Activated naive CD8-positive, alpha-beta T cell treated with anti-CD3 and anti-CD28 coated beads, Interleukin-2, amount 50 U/mL, for 24 hours (primary cell): ENCODE measurements around the gene RYR2.

Source experiments
- ATAC-seq: fragments of 150-1000 bp; cut with Tn5 transposase; one replicate; pipeline ENCODE4 v1.10.0; 2021
- DNase-seq: peaks from one replicate; pipeline ENCODE4 v3.0.0; 2021
- H3K27ac Mint-ChIP-seq: one replicate; pipeline ENCODE4 v1.8.0; 2021; ENCODE audit warnings: mild to moderate bottlenecking, mixed read lengths
- H3K27me3 Mint-ChIP-seq: one replicate; pipeline ENCODE4 v1.8.0; 2021; ENCODE audit warnings: mixed read lengths
- H3K36me3 Mint-ChIP-seq: one replicate; pipeline ENCODE4 v1.8.0; 2021; ENCODE audit warnings: low read depth, mixed read lengths
- H3K4me1 Mint-ChIP-seq: one replicate; pipeline ENCODE4 v1.8.0; 2021; ENCODE audit warnings: mixed read lengths
- H3K4me3 Mint-ChIP-seq: one replicate; pipeline ENCODE4 v1.8.0; 2021; ENCODE audit warnings: mild to moderate bottlenecking, moderate library complexity, mixed read lengths
- H3K9me3 Mint-ChIP-seq: one replicate; pipeline ENCODE4 v1.8.0; 2021; ENCODE audit warnings: mixed read lengths

RYR2 gene

DNA sequence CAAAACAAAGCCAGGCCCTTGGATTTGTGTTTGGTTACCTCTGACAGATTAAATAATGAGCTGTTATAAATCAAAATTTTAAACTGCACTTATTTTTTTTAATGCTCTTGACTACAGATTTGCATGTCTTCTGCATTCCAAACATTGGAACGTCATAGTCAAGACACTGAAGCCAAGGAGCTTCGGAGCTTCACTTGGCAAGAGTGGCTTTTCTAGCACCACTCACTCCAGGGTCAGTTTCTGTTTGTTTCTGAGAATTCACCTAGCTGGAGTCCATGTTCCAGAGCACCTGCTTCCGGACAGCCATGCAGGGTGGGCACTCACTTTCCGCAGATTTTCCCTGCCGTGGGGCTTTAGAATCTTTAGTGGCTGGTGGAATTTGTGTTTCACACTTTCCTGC, 645.8 kb downstream of the RYR2 start:
- ATAC-seq (no peak), DNase-seq (no peak)
- Mint-ChIP-seq H3K4me3 (no peak overlapping the region), H3K4me1 (no peaks in the 10 kb centered on the region), H3K27ac (no peak overlapping the region), H3K36me3 (no peaks in the 10 kb centered on the region), H3K27me3 (no peaks in the 10 kb centered on the region), H3K9me3 (peaks cover 4% of the 10 kb centered on the region)

- ATAC-seq, result no peak
- H3K27ac Mint-ChIP-seq, result no peak overlapping the region
- DNase-seq, result no peak
- no peak overlapping the region for H3K4me3 Mint-ChIP-seq
- no peaks in the 10 kb centered on the region for H3K9me3 Mint-ChIP-seq
- no peaks in the 10 kb centered on the region for H3K27me3 Mint-ChIP-seq
- H3K4me1 Mint-ChIP-seq, result no peaks in the 10 kb centered on the region
- no peaks in the 10 kb centered on the region for H3K36me3 Mint-ChIP-seq
These were observed 648.7 kb downstream of the RYR2 start for GRCh38 chr1:237690656-237691055.

DNA sequence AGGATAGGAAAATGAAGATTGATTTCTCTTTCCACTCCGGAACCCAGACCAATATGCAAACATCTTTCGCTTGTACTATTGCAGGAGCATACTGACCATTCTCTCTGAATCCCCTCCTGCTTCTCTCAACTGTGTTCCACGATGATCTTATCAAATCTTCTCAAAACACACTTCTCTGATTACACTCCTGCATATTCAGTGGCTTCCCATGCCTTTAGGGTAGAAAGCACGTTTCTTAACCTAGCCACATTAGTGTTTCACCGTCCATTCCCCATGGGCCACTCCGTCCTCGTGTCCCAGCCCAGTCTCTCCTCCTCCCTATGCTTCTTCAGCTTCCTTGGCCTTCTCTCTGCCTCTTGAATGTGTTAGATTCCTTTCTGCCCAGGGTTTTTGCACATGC, 650.3 kb downstream of the RYR2 start:
- H3K36me3 Mint-ChIP-seq, result no peaks in the 10 kb centered on the region
- no peaks in the 10 kb centered on the region for H3K4me1 Mint-ChIP-seq
- DNase-seq, result no peak
- H3K27me3 Mint-ChIP-seq, result no peaks in the 10 kb centered on the region
- ATAC-seq, result no peak
- no peak overlapping the region for H3K4me3 Mint-ChIP-seq
- H3K9me3 Mint-ChIP-seq, result no peaks in the 10 kb centered on the region
- no peak overlapping the region for H3K27ac Mint-ChIP-seq

DNA sequence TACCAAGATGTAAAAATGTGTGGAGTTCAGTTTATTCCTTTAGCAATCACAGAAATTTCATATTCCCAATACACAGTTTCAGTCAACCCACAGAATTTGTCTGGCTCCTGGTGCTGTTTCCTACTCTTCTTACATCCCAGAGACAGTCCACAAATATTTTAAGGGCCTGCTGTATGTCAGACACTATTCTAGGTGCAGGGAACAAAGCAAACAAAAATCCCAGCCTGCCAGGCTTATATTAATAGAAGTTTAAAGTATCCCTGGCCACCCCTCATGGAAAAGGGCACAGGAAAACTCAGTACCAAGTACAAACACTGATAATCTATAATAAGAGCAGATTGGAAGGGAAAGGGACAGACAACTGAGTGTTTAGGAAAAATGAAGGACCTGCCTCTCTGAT, 653.9 kb downstream of the RYR2 start:
- Mint-ChIP-seq H3K36me3 (no peaks in the 10 kb centered on the region), H3K27me3 (no peaks in the 10 kb centered on the region), H3K9me3 (no peaks in the 10 kb centered on the region), H3K4me1 (no peaks in the 10 kb centered on the region), H3K27ac (no peak overlapping the region), H3K4me3 (no peak overlapping the region)
- DNase-seq (no peak), ATAC-seq (no peak)

- no peak for DNase-seq
- H3K4me1 Mint-ChIP-seq, result no peaks in the 10 kb centered on the region
- no peaks in the 10 kb centered on the region for H3K9me3 Mint-ChIP-seq
- no peaks in the 10 kb centered on the region for H3K36me3 Mint-ChIP-seq
- H3K27ac Mint-ChIP-seq, result no peak overlapping the region
- H3K27me3 Mint-ChIP-seq, result no peaks in the 10 kb centered on the region
- ATAC-seq, result no peak
- no peak overlapping the region for H3K4me3 Mint-ChIP-seq
These were observed 658.2 kb downstream of the RYR2 start for GRCh38 chr1:237700181-237700580.

DNA sequence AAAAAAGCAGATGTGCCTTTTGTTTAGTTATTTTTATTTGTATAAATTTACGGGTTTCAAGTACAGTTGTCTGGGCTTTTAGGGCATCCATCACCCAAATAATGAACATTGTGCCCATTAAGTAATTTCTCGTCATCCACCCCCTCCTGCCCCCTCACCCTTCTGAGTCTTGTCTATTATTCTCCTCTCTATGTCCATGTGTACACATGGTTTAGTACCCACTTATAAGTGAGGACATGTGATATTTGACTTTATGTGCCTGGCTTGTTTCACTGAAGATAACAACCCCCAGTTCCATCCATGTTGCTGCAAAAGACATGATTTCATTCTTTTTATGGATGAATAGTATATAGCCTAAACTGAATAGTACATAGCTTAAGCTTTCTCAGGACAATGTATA, 659.5 kb downstream of the RYR2 start:
- Mint-ChIP-seq H3K27me3 (no peaks in the 10 kb centered on the region), H3K27ac (no peak overlapping the region), H3K36me3 (no peaks in the 10 kb centered on the region), H3K4me1 (no peaks in the 10 kb centered on the region), H3K4me3 (no peak overlapping the region), H3K9me3 (no peaks in the 10 kb centered on the region)
- ATAC-seq (no peak), DNase-seq (no peak)

- H3K36me3 Mint-ChIP-seq, result no peaks in the 10 kb centered on the region
- no peak for ATAC-seq
- H3K4me3 Mint-ChIP-seq, result no peak overlapping the region
- H3K27ac Mint-ChIP-seq, result no peak overlapping the region
- H3K9me3 Mint-ChIP-seq, result no peaks in the 10 kb centered on the region
- H3K4me1 Mint-ChIP-seq, result no peaks in the 10 kb centered on the region
- DNase-seq, result no peak
- H3K27me3 Mint-ChIP-seq, result no peaks in the 10 kb centered on the region
These were observed 660.2 kb downstream of the RYR2 start for GRCh38 chr1:237702161-237702560.

DNA sequence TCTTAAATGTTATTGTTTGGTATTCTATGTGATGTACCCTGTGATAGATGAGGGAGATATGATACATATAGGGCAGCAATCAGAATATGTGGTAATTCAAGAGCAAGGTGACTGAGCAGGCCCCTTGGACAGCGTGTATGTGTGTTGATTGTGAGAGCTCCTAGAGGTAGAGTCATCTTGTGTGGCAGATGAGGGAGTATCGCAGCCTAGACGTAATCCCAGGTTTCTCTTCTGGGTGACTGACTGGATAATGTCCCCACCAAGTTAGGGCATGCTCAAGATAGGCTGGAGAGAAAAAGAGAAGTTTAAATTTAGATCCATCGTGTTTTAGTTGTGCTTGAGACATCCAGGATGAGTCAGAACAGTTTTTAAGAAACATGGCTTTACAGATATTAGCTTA, 663.5 kb downstream of the RYR2 start:
- DNase-seq (no peak), ATAC-seq (no peak)
- Mint-ChIP-seq H3K27me3 (no peaks in the 10 kb centered on the region), H3K4me1 (no peaks in the 10 kb centered on the region), H3K4me3 (no peak overlapping the region), H3K27ac (no peak overlapping the region), H3K36me3 (no peaks in the 10 kb centered on the region), H3K9me3 (no peaks in the 10 kb centered on the region)

- no peak for ATAC-seq
- Mint-ChIP-seq H3K4me1 (no peaks in the 10 kb centered on the region), H3K27me3 (no peaks in the 10 kb centered on the region), H3K36me3 (no peaks in the 10 kb centered on the region), H3K4me3 (no peak overlapping the region), H3K27ac (no peak overlapping the region), H3K9me3 (peaks cover 3% of the 10 kb centered on the region)
- DNase-seq, result no peak
These were observed 667.4 kb downstream of the RYR2 start for GRCh38 chr1:237709355-237709754.

DNA sequence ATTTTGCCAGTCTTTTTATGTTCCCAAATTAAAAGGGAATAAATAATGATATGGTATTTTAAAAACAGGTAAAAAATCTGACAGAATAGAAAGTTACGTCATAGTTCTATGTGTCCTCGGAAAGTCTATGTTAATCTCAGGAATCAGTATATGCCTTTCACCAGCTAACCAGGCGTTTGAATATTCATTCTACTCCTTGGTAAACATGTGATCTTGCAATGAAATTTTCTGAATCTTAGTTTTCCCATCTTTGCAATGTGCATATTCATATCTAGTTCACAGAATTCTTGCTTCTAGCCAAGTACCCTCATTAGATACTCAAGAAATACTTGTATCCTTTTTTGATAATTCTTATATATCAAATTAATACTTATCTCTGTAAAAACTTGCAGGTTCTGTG, 669.3 kb downstream of the RYR2 start:
- H3K36me3 Mint-ChIP-seq, result no peaks in the 10 kb centered on the region
- no peak for DNase-seq
- H3K27me3 Mint-ChIP-seq, result no peaks in the 10 kb centered on the region
- no peak overlapping the region for H3K27ac Mint-ChIP-seq
- H3K4me1 Mint-ChIP-seq, result no peaks in the 10 kb centered on the region
- H3K9me3 Mint-ChIP-seq, result peaks cover 6% of the 10 kb centered on the region
- H3K4me3 Mint-ChIP-seq, result no peak overlapping the region
- ATAC-seq, result no peak

DNA sequence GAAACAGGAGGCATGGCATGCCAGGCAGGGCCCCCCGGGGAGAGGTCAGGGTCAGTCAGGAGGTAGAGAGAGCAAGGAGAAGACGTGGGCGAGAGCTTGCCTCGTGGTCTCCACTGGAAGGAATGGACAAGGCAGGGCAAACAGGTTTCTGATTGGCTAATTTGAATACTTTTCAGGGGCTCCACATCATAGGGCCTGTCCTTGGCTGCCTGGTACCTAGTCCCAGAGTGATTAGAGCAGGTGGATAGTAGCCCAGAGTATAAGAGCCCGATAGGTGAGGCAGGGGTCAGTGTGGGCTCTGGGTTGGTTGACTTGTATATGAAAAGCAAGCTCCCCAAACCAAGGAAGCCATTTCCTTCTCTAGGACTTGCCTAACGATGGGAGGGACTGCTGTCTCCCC, 670.1 kb downstream of the RYR2 start:
- Mint-ChIP-seq H3K4me3 (no peak overlapping the region), H3K27me3 (no peaks in the 10 kb centered on the region), H3K9me3 (peaks cover 6% of the 10 kb centered on the region), H3K36me3 (no peaks in the 10 kb centered on the region), H3K27ac (no peak overlapping the region), H3K4me1 (no peaks in the 10 kb centered on the region)
- no peak for DNase-seq
- no peak for ATAC-seq

DNA sequence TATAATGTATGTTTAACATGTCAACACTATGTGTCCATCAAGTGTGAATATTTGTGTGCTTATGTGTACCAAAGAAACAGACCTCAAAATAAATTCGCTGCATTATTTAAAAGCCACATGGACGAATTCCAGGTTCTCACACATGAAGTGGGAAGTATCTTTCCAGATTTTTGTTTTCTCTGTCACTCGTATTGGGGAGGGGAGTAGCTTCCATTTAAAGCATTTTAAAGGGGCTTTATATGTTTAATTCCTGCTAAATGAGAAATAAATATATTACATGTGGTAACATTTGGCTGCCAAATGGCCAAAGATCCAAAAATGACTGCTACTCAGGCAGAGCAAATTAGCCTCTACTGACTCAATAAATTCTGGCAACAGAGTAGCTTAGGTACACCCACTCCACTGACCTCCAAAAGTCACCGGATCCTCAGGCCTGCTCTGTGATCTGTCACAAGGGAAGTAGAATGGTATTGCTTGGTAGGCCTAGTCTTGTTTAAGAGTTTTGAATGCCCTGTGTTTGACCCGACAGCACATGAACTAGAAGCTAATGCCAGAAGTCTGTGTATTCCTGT, 670.7 kb downstream of the RYR2 start:
- Mint-ChIP-seq H3K27ac (no peak overlapping the region), H3K9me3 (peaks cover 6% of the 10 kb centered on the region), H3K4me1 (no peaks in the 10 kb centered on the region), H3K4me3 (no peak overlapping the region), H3K36me3 (no peaks in the 10 kb centered on the region), H3K27me3 (no peaks in the 10 kb centered on the region)
- ATAC-seq (no peak), DNase-seq (no peak)

DNA sequence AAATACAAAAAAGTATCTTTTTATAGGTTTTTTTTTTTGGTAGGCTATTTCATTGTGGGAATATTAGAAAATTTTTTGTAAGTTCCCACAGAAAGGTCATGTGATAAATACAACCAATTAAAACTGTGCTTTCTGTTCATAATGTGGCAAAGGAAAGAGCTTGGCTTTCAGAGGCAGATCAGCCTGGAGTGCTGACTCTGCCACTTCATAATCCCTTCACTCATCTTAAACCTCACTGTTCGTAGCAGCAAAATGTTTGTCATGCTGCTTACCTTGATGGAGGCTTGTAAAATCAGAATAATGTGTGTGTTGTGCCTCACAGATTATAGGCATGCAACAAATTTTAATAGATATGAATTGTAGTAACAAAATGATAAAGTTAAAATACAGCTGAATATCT, 671.9 kb downstream of the RYR2 start:
- ATAC-seq (no peak), DNase-seq (no peak)
- Mint-ChIP-seq H3K27me3 (no peaks in the 10 kb centered on the region), H3K4me1 (no peaks in the 10 kb centered on the region), H3K9me3 (peaks cover 6% of the 10 kb centered on the region), H3K4me3 (no peak overlapping the region), H3K36me3 (no peaks in the 10 kb centered on the region), H3K27ac (no peak overlapping the region)

- Mint-ChIP-seq H3K36me3 (no peaks in the 10 kb centered on the region), H3K27me3 (no peaks in the 10 kb centered on the region), H3K4me1 (no peaks in the 10 kb centered on the region), H3K4me3 (no peak overlapping the region), H3K27ac (no peak overlapping the region), H3K9me3 (peaks cover 9% of the 10 kb centered on the region)
- ATAC-seq (no peak), DNase-seq (no peak)
These were observed 675.1 kb downstream of the RYR2 start for GRCh38 chr1:237717106-237717505.

GRCh38 chr1:237730826-237731350, 688.9 kb downstream of the RYR2 start:
- Mint-ChIP-seq H3K4me1 (no peaks in the 10 kb centered on the region), H3K27ac (no peak overlapping the region), H3K27me3 (no peaks in the 10 kb centered on the region), H3K4me3 (no peak overlapping the region), H3K36me3 (no peaks in the 10 kb centered on the region), H3K9me3 (no peaks in the 10 kb centered on the region)
- ATAC-seq (no peak), DNase-seq (no peak)

GRCh38 chr1:237732657-237733056, 690.7 kb downstream of the RYR2 start:
- no peaks in the 10 kb centered on the region for H3K27me3 Mint-ChIP-seq
- no peak overlapping the region for H3K27ac Mint-ChIP-seq
- no peaks in the 10 kb centered on the region for H3K36me3 Mint-ChIP-seq
- H3K9me3 Mint-ChIP-seq, result peaks cover 9% of the 10 kb centered on the region
- H3K4me3 Mint-ChIP-seq, result no peak overlapping the region
- H3K4me1 Mint-ChIP-seq, result peaks cover 5% of the 10 kb centered on the region
- ATAC-seq (no peak), DNase-seq (no peak)
